Hypothalamus (tissue), 51 donors: ENCODE data around the gene SPSB1.

Experiments used
- DNase-seq, 51 donors: peaks; one replicate each; lab custom pipeline; 2025; lab: John Stamatoyannopoulos, UW

Gene SPSB1

GRCh38 chr1:9360371-9361064, 67.8 kb downstream of the SPSB1 start:
- DNase-seq = no peak

GRCh38 chr1:9361630-9362260, 69.1 kb downstream of the SPSB1 start:
- no peak for DNase-seq

- DNase-seq = peak in 7 of 51 donors; percentile 15 to 66 (median 51)
These were observed 69.8 kb downstream of the SPSB1 start for GRCh38 chr1:9362488-9362887.

- peak in 29 of 51 donors; percentile 24 to 83 (median 52) for DNase-seq
These were observed 70.4 kb downstream of the SPSB1 start for GRCh38 chr1:9363061-9363471.

GRCh38 chr1:9366298-9366697, 73.6 kb downstream of the SPSB1 start:
- DNase-seq = no peak

- no peak for DNase-seq
These were observed 74.5 kb downstream of the SPSB1 start for GRCh38 chr1:9366943-9367780.

- DNase-seq = no peak
These were observed 75.1 kb downstream of the SPSB1 start for GRCh38 chr1:9367806-9368205.

GRCh38 chr1:9368356-9368755, 75.7 kb downstream of the SPSB1 start:
- no peak for DNase-seq

- no peak for DNase-seq
These were observed 77.5 kb downstream of the SPSB1 start for GRCh38 chr1:9369964-9370788.

GRCh38 chr1:9371391-9371935, 78.8 kb downstream of the SPSB1 start:
- no peak for DNase-seq

GRCh38 chr1:9371951-9372350, 79.3 kb downstream of the SPSB1 start:
- no peak for DNase-seq

- DNase-seq = no peak
These were observed 80.9 kb downstream of the SPSB1 start for GRCh38 chr1:9373619-9374018.

- DNase-seq = no peak
These were observed 82.2 kb downstream of the SPSB1 start for GRCh38 chr1:9374748-9375341.

GRCh38 chr1:9375912-9376311, 83.2 kb downstream of the SPSB1 start:
- peak in 1 of 51 donors; percentile 13 for DNase-seq

- no peak for DNase-seq
These were observed 83.7 kb downstream of the SPSB1 start for GRCh38 chr1:9376430-9376829.

GRCh38 chr1:9376886-9377333, 84.2 kb downstream of the SPSB1 start:
- no peak for DNase-seq

- no peak for DNase-seq
These were observed 86.1 kb downstream of the SPSB1 start for GRCh38 chr1:9378801-9379200.

- no peak for DNase-seq
These were observed 88.0 kb downstream of the SPSB1 start for GRCh38 chr1:9380711-9381110.

GRCh38 chr1:9382643-9383491, 90.2 kb downstream of the SPSB1 start:
- DNase-seq = no peak
